A673 (cell line): ENCODE results near the gene TMEM229B. TPM values are rescaled to one million over a fixed set of nuclear protein-coding genes. Genes with fewer than 3 reads are reported as not detected.

Source experiments
- BruUV-seq: library from RNA; stranded (reverse); fragments of 400-500 nt; replicated peaks from 2 replicates; lab custom pipeline; 2021; lab: Mats Ljungman, UMichigan
- CTCF ChIA-PET: fragments of 300-600 bp; sonication (Branson Sonifier 250); formaldehyde crosslinking; loops from one replicate; lab custom pipeline; 2022; ENCODE audit warnings: antibody characterized with exemption; lab: Charles Lee
- POLR2A ChIA-PET: fragments of 300-600 bp; sonication (Branson Sonifier 250); formaldehyde crosslinking; loops from one replicate; lab custom pipeline; 2022; ENCODE audit warnings: antibody characterized with exemption; ENCODE audit not compliant: low non-redundant PET; lab: Charles Lee
- DNase-seq: peaks from one replicate; pipeline ENCODE4 v3.0.0-alpha.2; 2015; ENCODE audit warnings: low spot score
- H3K27ac ChIP-seq: fragments of 200-600 bp; sonication (generic); 2 replicates; pipeline ENCODE4 v1.5.1; 2016; ENCODE audit warnings: mixed run types, low read depth, mild to moderate bottlenecking, mixed read lengths, antibody characterized with exemption, low read length; ENCODE audit not compliant: poor library complexity, severe bottlenecking
- H3K27me3 ChIP-seq: fragments of 200-600 bp; sonication (generic); replicated peaks from 2 replicates; pipeline ENCODE4 v1.6.1; 2017; ENCODE audit warnings: mixed run types, low read depth, mild to moderate bottlenecking, mixed read lengths, antibody characterized with exemption, low read length; ENCODE audit not compliant: insufficient read depth, poor library complexity
- H3K36me3 ChIP-seq: fragments of 200-600 bp; sonication (generic); 2 replicates; pipeline ENCODE4 v1.6.1; 2016; ENCODE audit warnings: mixed run types, mild to moderate bottlenecking, mixed read lengths, antibody characterized with exemption, low read length; ENCODE audit not compliant: insufficient read depth, poor library complexity, severe bottlenecking
- H3K4me1 ChIP-seq: fragments of 200-600 bp; sonication (generic); 2 replicates; pipeline ENCODE4 v1.6.1; 2017; ENCODE audit warnings: mixed run types, mild to moderate bottlenecking, mixed read lengths, antibody characterized with exemption, low read length; ENCODE audit not compliant: insufficient read depth, poor library complexity, severe bottlenecking
- H3K4me3 ChIP-seq: fragments of 200-600 bp; sonication (generic); 2 replicates; pipeline ENCODE4 v1.5.1; 2016; ENCODE audit warnings: low read depth, mixed run types, mild to moderate bottlenecking, mixed read lengths, low read length; ENCODE audit not compliant: poor library complexity, severe bottlenecking
- H3K9me3 ChIP-seq: fragments of 200-600 bp; sonication (generic); 2 replicates; pipeline ENCODE4 v1.6.1; 2016; ENCODE audit warnings: mixed run types, low read depth, mild to moderate bottlenecking, mixed read lengths, antibody characterized with exemption, low read length; ENCODE audit not compliant: poor library complexity, severe bottlenecking
- CTCF ChIP-seq: fragments of 300-800, 200-600 bp; sonication (generic); conservative IDR thresholded peaks from 2 replicates; pipeline ENCODE4 v1.5.1; 2017; ENCODE audit warnings: low read depth, mild to moderate bottlenecking, antibody characterized with exemption, low read length, moderate library complexity, mixed read lengths
- EZH2 ChIP-seq: fragments of 200-600 bp; sonication (generic); IDR thresholded peaks from 2 replicates; pipeline ENCODE4 v1.6.1; 2017; ENCODE audit warnings: borderline replicate concordance, low read depth, mild to moderate bottlenecking, mixed read lengths, antibody characterized with exemption, low read length; ENCODE audit not compliant: poor library complexity, severe bottlenecking
- intact Hi-C: fragments of 100-400 bp; cut with micrococcal nuclease; formaldehyde crosslinking; loops from one replicate; pipeline ENCODE4 v1.10.0; 2022; ENCODE audit not compliant: unreplicated experiment
- total RNA-seq: library from RNA; stranded (reverse); gene quantifications from 2 replicates; pipeline ENCODE4 v1.2.3, GENCODE V29; 2021

TMEM229B gene
- total RNA-seq, 1 experiment from 2014 or later = not detected

GRCh38 chr14:67524634-67524963 lies 36.1 kb upstream of the TMEM229B start:
- Histone ChIP-seq H3K27ac (no peak overlapping the region), H3K27me3 (peaks cover 6% of the 10 kb centered on the region), H3K4me3 (no peak overlapping the region), H3K36me3 (no peaks in the 10 kb centered on the region), H3K4me1 (peaks cover 5% of the 10 kb centered on the region), H3K9me3 (no peaks in the 10 kb centered on the region)
- peak; percentile 56 for DNase-seq
- no TSS peak for BruUV-seq
- TF ChIP-seq EZH2 (no peak), CTCF (no peak)
- POLR2A ChIA-PET = no interaction called here
- intact Hi-C loops = loop anchor here (10.0 kb wide), 1 partner anchor 180 kb away; the partner anchor contains the start of gene RDH12
- CTCF ChIA-PET = interaction anchor here (0.5 kb wide), 1 partner anchor 78 kb away, joined by 3 read pairs; no protein-coding TSS in a partner anchor

- ChIA-PET CTCF (interaction anchor here (0.5 kb wide), 1 partner anchor 78 kb away, joined by 3 read pairs; no protein-coding TSS in a partner anchor), POLR2A (no interaction called here)
- H3K27me3 ChIP-seq = peaks cover 6% of the 10 kb centered on the region
These were observed 35.5 kb upstream of the TMEM229B start for GRCh38 chr14:67523764-67524633.

GRCh38 chr14:67522270-67522669 lies 33.7 kb upstream of the TMEM229B start:
- H3K36me3 ChIP-seq = no peaks in the 10 kb centered on the region
- no peaks in the 10 kb centered on the region for H3K9me3 ChIP-seq
- H3K4me3 ChIP-seq = no peak overlapping the region
- H3K27ac ChIP-seq = no peak overlapping the region
- no TSS peak for BruUV-seq
- POLR2A ChIA-PET = no interaction called here
- peaks cover 10% of the 10 kb centered on the region for H3K27me3 ChIP-seq
- intact Hi-C loops = loop anchor here (10.0 kb wide), 1 partner anchor 183 kb away; the partner anchor contains the start of gene RDH12
- TF ChIP-seq EZH2 (no peak), CTCF (no peak)
- DNase-seq = no peak
- H3K4me1 ChIP-seq = peaks cover 5% of the 10 kb centered on the region
- CTCF ChIA-PET = no interaction called here

More at GRCh38 chr14:67523764-67524633, 35.5 kb upstream of the TMEM229B start:
- Histone ChIP-seq H3K27ac (no peak overlapping the region), H3K4me3 (no peak overlapping the region), H3K36me3 (no peaks in the 10 kb centered on the region), H3K9me3 (no peaks in the 10 kb centered on the region), H3K4me1 (peaks cover 5% of the 10 kb centered on the region)
- TF ChIP-seq EZH2 = no peak
- no peak for TF ChIP-seq CTCF
- intact Hi-C loops = loop anchor here (10.0 kb wide), 1 partner anchor 181 kb away; the partner anchor contains the start of gene RDH12
- no TSS peak for BruUV-seq
- no peak for DNase-seq
